Measurements from ENCODE around the gene SOX6. TPM values are rescaled to one million over a fixed set of nuclear protein-coding genes. Genes with fewer than 3 reads are reported as not detected.

SOX6 gene
- polyA plus RNA-seq, 1 donor = 44.1 TPM

GRCh38 chr11:16049611-16050010 is 306.7 kb downstream of the SOX6 start:
- H3K36me3 ChIP-seq (ENCODE audit: control insufficient read depth, insufficient read depth, low read length) = peaks cover 29% of the 10 kb centered on the region
- no peak for DNase-seq
- no peak overlapping the region for H3K27ac ChIP-seq (ENCODE audit: low read length)
- no peaks in the 10 kb centered on the region for H3K27me3 ChIP-seq (ENCODE audit: control insufficient read depth, insufficient read depth, low read length)
- H3K4me1 ChIP-seq (ENCODE audit: control insufficient read depth, insufficient read depth, low read length) = no peaks in the 10 kb centered on the region
- 57% methylated on average over 1 of the region's 5 CpGs for WGBS (ENCODE audit: insufficient coverage, low lambda C conversion rate)
- H3K4me3 ChIP-seq (ENCODE audit: low read length) = no peak overlapping the region
- no peaks in the 10 kb centered on the region for H3K9me3 ChIP-seq (ENCODE audit: control insufficient read depth, low read depth, low read length)

- Histone ChIP-seq H3K9me3 (ENCODE audit: control insufficient read depth, low read depth, low read length) (no peaks in the 10 kb centered on the region), H3K27ac (ENCODE audit: low read length) (no peak overlapping the region), H3K4me1 (ENCODE audit: control insufficient read depth, insufficient read depth, low read length) (no peaks in the 10 kb centered on the region), H3K27me3 (ENCODE audit: control insufficient read depth, insufficient read depth, low read length) (no peaks in the 10 kb centered on the region), H3K36me3 (ENCODE audit: control insufficient read depth, insufficient read depth, low read length) (peaks cover 25% of the 10 kb centered on the region), H3K4me3 (ENCODE audit: low read length) (no peak overlapping the region)
- DNase-seq = no peak
- WGBS (ENCODE audit: insufficient coverage, low lambda C conversion rate) = 100% methylated on average over 1 of the region's 6 CpGs
Measured at GRCh38 chr11:16047073-16047472, 309.3 kb downstream of the SOX6 start.

GRCh38 chr11:16043617-16044016 is 312.7 kb downstream of the SOX6 start:
- WGBS (ENCODE audit: insufficient coverage, low lambda C conversion rate) = no CpG with 5 or more reads among the region's 2 CpGs
- Histone ChIP-seq H3K27me3 (ENCODE audit: control insufficient read depth, insufficient read depth, low read length) (no peaks in the 10 kb centered on the region), H3K36me3 (ENCODE audit: control insufficient read depth, insufficient read depth, low read length) (peaks cover 20% of the 10 kb centered on the region), H3K4me3 (ENCODE audit: low read length) (no peak overlapping the region), H3K9me3 (ENCODE audit: control insufficient read depth, low read depth, low read length) (no peaks in the 10 kb centered on the region), H3K4me1 (ENCODE audit: control insufficient read depth, insufficient read depth, low read length) (no peaks in the 10 kb centered on the region), H3K27ac (ENCODE audit: low read length) (no peak overlapping the region)
- no peak for DNase-seq

GRCh38 chr11:16041207-16041606 is 315.1 kb downstream of the SOX6 start:
- H3K27ac ChIP-seq (ENCODE audit: low read length) = no peak overlapping the region
- no peaks in the 10 kb centered on the region for H3K27me3 ChIP-seq (ENCODE audit: control insufficient read depth, insufficient read depth, low read length)
- H3K9me3 ChIP-seq (ENCODE audit: control insufficient read depth, low read depth, low read length) = no peaks in the 10 kb centered on the region
- peaks cover 13% of the 10 kb centered on the region for H3K36me3 ChIP-seq (ENCODE audit: control insufficient read depth, insufficient read depth, low read length)
- no peak for DNase-seq
- 100% methylated on average over 1 of the region's 1 CpG for WGBS (ENCODE audit: insufficient coverage, low lambda C conversion rate)
- no peak overlapping the region for H3K4me3 ChIP-seq (ENCODE audit: low read length)
- no peaks in the 10 kb centered on the region for H3K4me1 ChIP-seq (ENCODE audit: control insufficient read depth, insufficient read depth, low read length)

- Histone ChIP-seq H3K4me3 (ENCODE audit: low read length) (no peak overlapping the region), H3K27ac (ENCODE audit: low read length) (no peak overlapping the region), H3K36me3 (ENCODE audit: control insufficient read depth, insufficient read depth, low read length) (peaks cover 10% of the 10 kb centered on the region), H3K4me1 (ENCODE audit: control insufficient read depth, insufficient read depth, low read length) (no peaks in the 10 kb centered on the region), H3K27me3 (ENCODE audit: control insufficient read depth, insufficient read depth, low read length) (no peaks in the 10 kb centered on the region), H3K9me3 (ENCODE audit: control insufficient read depth, low read depth, low read length) (no peaks in the 10 kb centered on the region)
- WGBS (ENCODE audit: insufficient coverage, low lambda C conversion rate) = 100% methylated on average over 1 of the region's 1 CpG
- no peak for DNase-seq
Measured at GRCh38 chr11:16040151-16040550, 316.2 kb downstream of the SOX6 start.

GRCh38 chr11:16037179-16037578 is 319.2 kb downstream of the SOX6 start:
- Histone ChIP-seq H3K4me1 (ENCODE audit: control insufficient read depth, insufficient read depth, low read length) (no peaks in the 10 kb centered on the region), H3K27me3 (ENCODE audit: control insufficient read depth, insufficient read depth, low read length) (no peaks in the 10 kb centered on the region), H3K36me3 (ENCODE audit: control insufficient read depth, insufficient read depth, low read length) (peaks cover 16% of the 10 kb centered on the region), H3K27ac (ENCODE audit: low read length) (no peak overlapping the region), H3K4me3 (ENCODE audit: low read length) (no peak overlapping the region), H3K9me3 (ENCODE audit: control insufficient read depth, low read depth, low read length) (no peaks in the 10 kb centered on the region)
- no peak for DNase-seq

GRCh38 chr11:16036218-16036617 is 320.1 kb downstream of the SOX6 start:
- Histone ChIP-seq H3K36me3 (ENCODE audit: control insufficient read depth, insufficient read depth, low read length) (peaks cover 16% of the 10 kb centered on the region), H3K27me3 (ENCODE audit: control insufficient read depth, insufficient read depth, low read length) (no peaks in the 10 kb centered on the region), H3K27ac (ENCODE audit: low read length) (no peak overlapping the region), H3K4me3 (ENCODE audit: low read length) (no peak overlapping the region), H3K9me3 (ENCODE audit: control insufficient read depth, low read depth, low read length) (no peaks in the 10 kb centered on the region), H3K4me1 (ENCODE audit: control insufficient read depth, insufficient read depth, low read length) (no peaks in the 10 kb centered on the region)
- no peak for DNase-seq
- WGBS (ENCODE audit: insufficient coverage, low lambda C conversion rate) = no CpG with 5 or more reads among the region's 6 CpGs

GRCh38 chr11:16034074-16034473 is 322.3 kb downstream of the SOX6 start:
- DNase-seq = no peak
- Histone ChIP-seq H3K36me3 (ENCODE audit: control insufficient read depth, insufficient read depth, low read length) (peaks cover 17% of the 10 kb centered on the region), H3K4me3 (ENCODE audit: low read length) (no peak overlapping the region), H3K9me3 (ENCODE audit: control insufficient read depth, low read depth, low read length) (no peaks in the 10 kb centered on the region), H3K4me1 (ENCODE audit: control insufficient read depth, insufficient read depth, low read length) (no peaks in the 10 kb centered on the region), H3K27me3 (ENCODE audit: control insufficient read depth, insufficient read depth, low read length) (no peaks in the 10 kb centered on the region), H3K27ac (ENCODE audit: low read length) (no peak overlapping the region)
- no CpG with 5 or more reads among the region's 1 CpG for WGBS (ENCODE audit: insufficient coverage, low lambda C conversion rate)

- no CpG with 5 or more reads among the region's 3 CpGs for WGBS (ENCODE audit: insufficient coverage, low lambda C conversion rate)
- no peak overlapping the region for H3K4me3 ChIP-seq (ENCODE audit: low read length)
- H3K27ac ChIP-seq (ENCODE audit: low read length) = no peak overlapping the region
- H3K36me3 ChIP-seq (ENCODE audit: control insufficient read depth, insufficient read depth, low read length) = peaks cover 20% of the 10 kb centered on the region
- H3K4me1 ChIP-seq (ENCODE audit: control insufficient read depth, insufficient read depth, low read length) = no peaks in the 10 kb centered on the region
- DNase-seq = no peak
- H3K27me3 ChIP-seq (ENCODE audit: control insufficient read depth, insufficient read depth, low read length) = no peaks in the 10 kb centered on the region
- H3K9me3 ChIP-seq (ENCODE audit: control insufficient read depth, low read depth, low read length) = no peaks in the 10 kb centered on the region
Measured at GRCh38 chr11:16032974-16033373, 323.4 kb downstream of the SOX6 start.

GRCh38 chr11:16031210-16031609 is 325.1 kb downstream of the SOX6 start:
- no peaks in the 10 kb centered on the region for H3K4me1 ChIP-seq (ENCODE audit: control insufficient read depth, insufficient read depth, low read length)
- no CpG with 5 or more reads among the region's 1 CpG for WGBS (ENCODE audit: insufficient coverage, low lambda C conversion rate)
- no peaks in the 10 kb centered on the region for H3K27me3 ChIP-seq (ENCODE audit: control insufficient read depth, insufficient read depth, low read length)
- H3K4me3 ChIP-seq (ENCODE audit: low read length) = no peak overlapping the region
- no peak overlapping the region for H3K27ac ChIP-seq (ENCODE audit: low read length)
- H3K36me3 ChIP-seq (ENCODE audit: control insufficient read depth, insufficient read depth, low read length) = peaks cover 20% of the 10 kb centered on the region
- H3K9me3 ChIP-seq (ENCODE audit: control insufficient read depth, low read depth, low read length) = no peaks in the 10 kb centered on the region
- no peak for DNase-seq

- no peak overlapping the region for H3K27ac ChIP-seq (ENCODE audit: low read length)
- no peak overlapping the region for H3K4me3 ChIP-seq (ENCODE audit: low read length)
- H3K36me3 ChIP-seq (ENCODE audit: control insufficient read depth, insufficient read depth, low read length) = peaks cover 20% of the 10 kb centered on the region
- WGBS (ENCODE audit: insufficient coverage, low lambda C conversion rate) = no CpG with 5 or more reads among the region's 1 CpG
- no peak for DNase-seq
- H3K4me1 ChIP-seq (ENCODE audit: control insufficient read depth, insufficient read depth, low read length) = no peaks in the 10 kb centered on the region
- H3K9me3 ChIP-seq (ENCODE audit: control insufficient read depth, low read depth, low read length) = no peaks in the 10 kb centered on the region
- H3K27me3 ChIP-seq (ENCODE audit: control insufficient read depth, insufficient read depth, low read length) = no peaks in the 10 kb centered on the region
Measured at GRCh38 chr11:16030664-16031063, 325.7 kb downstream of the SOX6 start.
